A673 (cell line): ENCODE results near the gene GLCCI1. TPM values are rescaled to one million over a fixed set of nuclear protein-coding genes. Genes with fewer than 3 reads are reported as not detected.

ENCODE experiments used
- BruUV-seq: library from RNA; stranded (reverse); fragments of 400-500 nt; replicated peaks from 2 replicates; lab custom pipeline; 2021; lab: Mats Ljungman, UMichigan
- CTCF ChIA-PET: fragments of 300-600 bp; sonication (Branson Sonifier 250); formaldehyde crosslinking; loops from one replicate; lab custom pipeline; 2022; ENCODE audit warnings: antibody characterized with exemption; lab: Charles Lee
- POLR2A ChIA-PET: fragments of 300-600 bp; sonication (Branson Sonifier 250); formaldehyde crosslinking; loops from one replicate; lab custom pipeline; 2022; ENCODE audit warnings: antibody characterized with exemption; ENCODE audit not compliant: low non-redundant PET; lab: Charles Lee
- DNase-seq: peaks from one replicate; pipeline ENCODE4 v3.0.0-alpha.2; 2015; ENCODE audit warnings: low spot score
- H3K27ac ChIP-seq: fragments of 200-600 bp; sonication (generic); 2 replicates; pipeline ENCODE4 v1.5.1; 2016; ENCODE audit warnings: mixed run types, low read depth, mild to moderate bottlenecking, mixed read lengths, antibody characterized with exemption, low read length; ENCODE audit not compliant: poor library complexity, severe bottlenecking
- H3K27me3 ChIP-seq: fragments of 200-600 bp; sonication (generic); replicated peaks from 2 replicates; pipeline ENCODE4 v1.6.1; 2017; ENCODE audit warnings: mixed run types, low read depth, mild to moderate bottlenecking, mixed read lengths, antibody characterized with exemption, low read length; ENCODE audit not compliant: insufficient read depth, poor library complexity
- H3K36me3 ChIP-seq: fragments of 200-600 bp; sonication (generic); 2 replicates; pipeline ENCODE4 v1.6.1; 2016; ENCODE audit warnings: mixed run types, mild to moderate bottlenecking, mixed read lengths, antibody characterized with exemption, low read length; ENCODE audit not compliant: insufficient read depth, poor library complexity, severe bottlenecking
- H3K4me1 ChIP-seq: fragments of 200-600 bp; sonication (generic); 2 replicates; pipeline ENCODE4 v1.6.1; 2017; ENCODE audit warnings: mixed run types, mild to moderate bottlenecking, mixed read lengths, antibody characterized with exemption, low read length; ENCODE audit not compliant: insufficient read depth, poor library complexity, severe bottlenecking
- H3K4me3 ChIP-seq: fragments of 200-600 bp; sonication (generic); 2 replicates; pipeline ENCODE4 v1.5.1; 2016; ENCODE audit warnings: low read depth, mixed run types, mild to moderate bottlenecking, mixed read lengths, low read length; ENCODE audit not compliant: poor library complexity, severe bottlenecking
- H3K9me3 ChIP-seq: fragments of 200-600 bp; sonication (generic); 2 replicates; pipeline ENCODE4 v1.6.1; 2016; ENCODE audit warnings: mixed run types, low read depth, mild to moderate bottlenecking, mixed read lengths, antibody characterized with exemption, low read length; ENCODE audit not compliant: poor library complexity, severe bottlenecking
- EZH2 ChIP-seq: fragments of 200-600 bp; sonication (generic); IDR thresholded peaks from 2 replicates; pipeline ENCODE4 v1.6.1; 2017; ENCODE audit warnings: borderline replicate concordance, low read depth, mild to moderate bottlenecking, mixed read lengths, antibody characterized with exemption, low read length; ENCODE audit not compliant: poor library complexity, severe bottlenecking
- intact Hi-C: fragments of 100-400 bp; cut with micrococcal nuclease; formaldehyde crosslinking; loops from one replicate; pipeline ENCODE4 v1.10.0; 2022; ENCODE audit not compliant: unreplicated experiment
- total RNA-seq: library from RNA; stranded (reverse); gene quantifications from 2 replicates; pipeline ENCODE4 v1.2.3, GENCODE V29; 2021
- TF ChIP-seq, protein P1 (sequence below): fragments of 300-800, 200-600 bp; sonication (generic); conservative IDR thresholded peaks from 2 replicates; pipeline ENCODE4 v1.5.1; 2017; ENCODE audit warnings: low read depth, mild to moderate bottlenecking, antibody characterized with exemption, low read length, moderate library complexity, mixed read lengths

Gene GLCCI1
- total RNA-seq, 1 experiment from 2014 or later: 6.9 TPM

DNA sequence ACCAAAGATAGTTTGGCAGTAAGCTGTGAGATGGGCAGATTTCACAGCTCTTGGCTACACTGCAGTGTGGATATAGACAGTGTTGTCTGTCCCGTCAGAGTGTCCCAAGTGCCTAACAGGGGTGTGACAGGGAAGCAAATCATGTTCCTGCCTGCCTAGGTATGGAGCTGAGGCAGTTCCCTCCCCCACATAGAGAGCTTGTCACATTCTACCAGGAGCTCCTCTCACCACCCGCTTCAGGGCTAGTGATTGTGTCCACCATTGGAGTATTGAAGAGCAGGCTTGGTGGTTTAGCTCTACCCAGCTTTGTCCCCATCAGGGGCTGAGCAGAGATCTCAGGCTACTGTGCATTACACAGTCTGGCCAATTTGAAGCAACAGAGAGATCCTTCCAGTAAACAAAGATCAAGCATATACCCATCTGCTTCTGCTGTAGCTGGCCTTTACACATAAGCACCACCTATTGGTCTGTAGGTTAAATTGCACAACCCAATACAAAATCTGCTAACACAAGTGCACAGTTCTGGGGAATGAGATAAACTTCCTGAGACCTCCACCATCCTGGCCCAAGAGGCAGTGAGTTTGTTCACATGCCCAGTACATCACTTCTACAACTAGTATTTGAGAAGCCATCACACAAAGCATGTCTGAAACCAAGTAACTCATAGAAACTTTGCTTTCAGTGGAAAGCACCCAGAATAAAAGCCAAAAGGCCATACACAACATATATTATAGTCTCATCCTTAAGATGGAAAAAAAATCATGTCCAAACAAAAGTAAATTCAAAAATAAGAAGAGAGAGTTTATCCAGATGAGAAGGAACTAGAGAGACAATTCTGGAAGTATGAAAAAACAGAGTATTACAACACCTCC is 67.3 kb downstream of the GLCCI1 start:
- Histone ChIP-seq H3K4me1 (no peaks in the 10 kb centered on the region), H3K36me3 (no peaks in the 10 kb centered on the region), H3K27me3 (no peaks in the 10 kb centered on the region), H3K9me3 (no peaks in the 10 kb centered on the region), H3K4me3 (no peak overlapping the region), H3K27ac (no peak overlapping the region)
- ChIA-PET POLR2A (no interaction called here), CTCF (interaction anchor here (0.7 kb wide), 1 partner anchor 354 kb away, joined by 3 read pairs; no protein-coding TSS in a partner anchor)
- TF ChIP-seq, protein P1, sequence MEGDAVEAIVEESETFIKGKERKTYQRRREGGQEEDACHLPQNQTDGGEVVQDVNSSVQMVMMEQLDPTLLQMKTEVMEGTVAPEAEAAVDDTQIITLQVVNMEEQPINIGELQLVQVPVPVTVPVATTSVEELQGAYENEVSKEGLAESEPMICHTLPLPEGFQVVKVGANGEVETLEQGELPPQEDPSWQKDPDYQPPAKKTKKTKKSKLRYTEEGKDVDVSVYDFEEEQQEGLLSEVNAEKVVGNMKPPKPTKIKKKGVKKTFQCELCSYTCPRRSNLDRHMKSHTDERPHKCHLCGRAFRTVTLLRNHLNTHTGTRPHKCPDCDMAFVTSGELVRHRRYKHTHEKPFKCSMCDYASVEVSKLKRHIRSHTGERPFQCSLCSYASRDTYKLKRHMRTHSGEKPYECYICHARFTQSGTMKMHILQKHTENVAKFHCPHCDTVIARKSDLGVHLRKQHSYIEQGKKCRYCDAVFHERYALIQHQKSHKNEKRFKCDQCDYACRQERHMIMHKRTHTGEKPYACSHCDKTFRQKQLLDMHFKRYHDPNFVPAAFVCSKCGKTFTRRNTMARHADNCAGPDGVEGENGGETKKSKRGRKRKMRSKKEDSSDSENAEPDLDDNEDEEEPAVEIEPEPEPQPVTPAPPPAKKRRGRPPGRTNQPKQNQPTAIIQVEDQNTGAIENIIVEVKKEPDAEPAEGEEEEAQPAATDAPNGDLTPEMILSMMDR: peak; percentile 55
- no peak for TF ChIP-seq EZH2
- DNase-seq: peak; percentile 40
- intact Hi-C loops: no loop called here
- BruUV-seq: no TSS peak

DNA sequence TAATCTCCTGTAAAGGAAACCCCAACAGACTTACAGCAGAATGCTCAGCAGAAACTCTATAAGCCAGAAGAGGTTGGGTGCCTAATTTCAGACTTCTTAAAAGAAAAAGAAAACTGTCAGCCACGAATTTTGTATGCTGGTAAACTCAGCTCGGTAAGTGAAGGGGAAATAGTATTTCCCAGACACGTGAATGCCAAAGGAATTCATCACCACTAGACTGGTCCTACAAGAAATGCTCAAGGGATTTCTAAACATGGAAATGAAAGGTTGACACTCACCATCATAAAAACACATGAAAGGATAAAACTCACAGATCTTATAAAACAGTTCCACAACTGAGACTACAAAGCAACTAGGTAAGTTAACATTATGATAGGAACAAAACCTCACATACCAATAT is 68.6 kb downstream of the GLCCI1 start:
- TF ChIP-seq, protein P1: no peak
- no peak for TF ChIP-seq EZH2
- Histone ChIP-seq H3K36me3 (no peaks in the 10 kb centered on the region), H3K27ac (no peak overlapping the region), H3K4me3 (no peak overlapping the region), H3K9me3 (no peaks in the 10 kb centered on the region), H3K27me3 (no peaks in the 10 kb centered on the region), H3K4me1 (no peaks in the 10 kb centered on the region)
- DNase-seq: no peak
- BruUV-seq: no TSS peak
- ChIA-PET CTCF (no interaction called here), POLR2A (no interaction called here)
- intact Hi-C loops: no loop called here

DNA sequence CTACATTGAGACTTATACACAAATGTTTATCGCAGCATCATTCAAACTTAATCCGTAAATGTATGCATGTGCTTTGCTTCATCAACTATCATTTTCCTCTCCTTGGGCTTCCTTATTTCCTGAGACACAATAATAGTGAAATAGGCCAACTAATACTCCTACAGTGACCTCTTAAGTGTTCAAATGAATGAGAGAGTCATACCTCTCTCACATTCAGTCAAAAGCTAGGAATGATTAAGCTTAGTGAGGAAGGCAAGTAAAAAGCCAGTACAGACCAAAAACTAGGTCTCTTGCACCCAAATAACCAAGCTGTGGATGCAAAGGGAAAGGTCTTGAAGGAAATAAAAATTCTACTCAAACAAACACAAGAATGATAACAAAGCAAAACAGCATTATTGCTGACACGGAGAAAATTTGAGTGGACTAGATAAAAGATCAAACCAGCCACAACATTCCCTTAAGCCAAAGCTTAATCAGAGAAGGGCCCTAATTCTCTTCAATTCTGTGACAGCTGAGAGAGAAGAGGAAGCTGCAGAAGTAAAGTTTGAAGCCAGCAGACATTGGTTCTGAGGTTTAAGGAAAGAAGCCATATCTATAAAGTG is 72.3 kb downstream of the GLCCI1 start:
- no peaks in the 10 kb centered on the region for H3K4me1 ChIP-seq
- no peaks in the 10 kb centered on the region for H3K36me3 ChIP-seq
- H3K9me3 ChIP-seq: no peaks in the 10 kb centered on the region
- no peak overlapping the region for H3K27ac ChIP-seq
- ChIA-PET POLR2A (no interaction called here), CTCF (no interaction called here)
- intact Hi-C loops: no loop called here
- H3K27me3 ChIP-seq: no peaks in the 10 kb centered on the region
- no peak for DNase-seq
- no peak for TF ChIP-seq EZH2
- TF ChIP-seq, protein P1: no peak
- no peak overlapping the region for H3K4me3 ChIP-seq
- BruUV-seq: no TSS peak
